GM20000 (cell line): ENCODE measurements around the gene PDK3.

Experiments used
- DNase-seq: peaks from one replicate; pipeline ENCODE4 v3.0.0; 2012; ENCODE audit warnings: low spot score
- TF ChIP-seq, protein P1 (sequence below): IDR thresholded peaks from 2 replicates; pipeline ENCODE4 v1.5.1; 2012; ENCODE audit warnings: mild to moderate bottlenecking, control low read depth; ENCODE audit errors: extremely low read depth, missing control alignments

PDK3 gene

DNA sequence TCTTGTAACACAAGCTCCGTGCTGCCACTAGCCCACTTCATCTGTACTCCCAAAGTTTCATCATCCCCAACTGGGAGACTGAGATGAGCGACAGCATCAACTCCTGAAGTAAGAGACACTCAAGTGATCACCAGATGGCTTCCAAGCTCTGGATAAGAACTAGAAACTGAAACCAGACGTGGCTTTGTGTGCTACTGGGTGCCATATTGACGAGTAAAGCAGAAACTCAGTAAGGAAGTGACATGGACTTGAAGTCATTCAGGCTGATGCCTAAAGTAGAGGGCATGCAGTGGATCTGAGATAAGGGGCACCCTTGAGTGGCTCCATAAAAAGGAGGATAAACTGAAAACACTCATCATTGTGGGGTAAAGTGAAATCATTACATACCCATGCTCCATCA, 109.7 kb downstream of the PDK3 start:
- TF ChIP-seq, protein P1, sequence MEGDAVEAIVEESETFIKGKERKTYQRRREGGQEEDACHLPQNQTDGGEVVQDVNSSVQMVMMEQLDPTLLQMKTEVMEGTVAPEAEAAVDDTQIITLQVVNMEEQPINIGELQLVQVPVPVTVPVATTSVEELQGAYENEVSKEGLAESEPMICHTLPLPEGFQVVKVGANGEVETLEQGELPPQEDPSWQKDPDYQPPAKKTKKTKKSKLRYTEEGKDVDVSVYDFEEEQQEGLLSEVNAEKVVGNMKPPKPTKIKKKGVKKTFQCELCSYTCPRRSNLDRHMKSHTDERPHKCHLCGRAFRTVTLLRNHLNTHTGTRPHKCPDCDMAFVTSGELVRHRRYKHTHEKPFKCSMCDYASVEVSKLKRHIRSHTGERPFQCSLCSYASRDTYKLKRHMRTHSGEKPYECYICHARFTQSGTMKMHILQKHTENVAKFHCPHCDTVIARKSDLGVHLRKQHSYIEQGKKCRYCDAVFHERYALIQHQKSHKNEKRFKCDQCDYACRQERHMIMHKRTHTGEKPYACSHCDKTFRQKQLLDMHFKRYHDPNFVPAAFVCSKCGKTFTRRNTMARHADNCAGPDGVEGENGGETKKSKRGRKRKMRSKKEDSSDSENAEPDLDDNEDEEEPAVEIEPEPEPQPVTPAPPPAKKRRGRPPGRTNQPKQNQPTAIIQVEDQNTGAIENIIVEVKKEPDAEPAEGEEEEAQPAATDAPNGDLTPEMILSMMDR = no peak

DNA sequence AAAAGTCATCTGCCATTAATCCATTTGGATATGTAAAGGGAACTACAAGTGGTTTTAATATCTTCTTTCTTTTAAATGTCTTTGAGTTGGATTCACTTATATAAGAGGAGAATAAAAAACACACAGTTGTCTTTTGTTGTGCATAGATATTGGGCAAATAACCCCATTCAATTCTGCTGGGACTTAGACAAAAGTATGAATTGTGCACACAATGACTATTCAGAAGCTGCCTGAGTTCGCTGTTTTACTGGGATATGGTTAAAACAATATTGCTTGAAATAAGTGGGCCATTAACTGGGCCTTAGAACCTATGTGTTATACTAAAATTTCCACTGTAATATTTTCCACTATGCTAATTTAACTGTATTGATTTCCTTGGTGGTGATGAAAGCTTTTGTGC, 110.4 kb downstream of the PDK3 start:
- TF ChIP-seq, protein P1 = no peak
- no peak for DNase-seq

More for the DNA sequence above, 109.7 kb downstream of the PDK3 start:
- no peak for DNase-seq

DNA sequence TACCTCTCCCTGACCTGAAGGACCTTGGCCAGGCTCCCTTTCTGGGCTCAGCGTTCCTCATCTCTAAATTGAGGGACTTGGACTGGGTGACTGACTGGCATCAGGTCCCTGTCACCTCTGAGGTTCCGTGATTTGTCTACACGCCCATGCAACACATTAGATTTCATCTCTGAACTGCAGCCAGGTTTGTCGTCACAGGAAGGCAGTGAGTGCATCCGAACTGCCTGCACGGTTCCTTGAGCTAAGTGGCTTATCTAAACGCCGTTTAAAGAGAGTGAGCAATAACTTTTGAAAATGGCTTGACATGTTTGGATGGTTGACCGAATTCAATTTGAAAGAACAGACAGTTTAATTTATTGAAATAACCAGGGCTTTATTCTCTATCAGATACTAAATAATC, 112.0 kb downstream of the PDK3 start:
- DNase-seq = no peak
- TF ChIP-seq, protein P1 = no peak
